Neural crest cell (in vitro differentiated cells): ENCODE data around the gene CDKN1C. TPM values are rescaled to one million over a fixed set of nuclear protein-coding genes. Genes with fewer than 3 reads are reported as not detected.
A peak's percentile ranks its signal among the peaks of the same experiment; 100 is the strongest.

ENCODE experiments used
- DNase-seq: peaks from one replicate; pipeline ENCODE4 v3.0.0; 2021; ENCODE audit warnings: low read depth, mixed read lengths, low spot score
- H3K27ac Mint-ChIP-seq: one replicate; pipeline ENCODE4 v1.8.0; 2021; ENCODE audit warnings: mild to moderate bottlenecking, mixed read lengths; ENCODE audit not compliant: unreplicated experiment
- H3K27me3 Mint-ChIP-seq: 2 replicates; pipeline ENCODE4 v1.8.0; 2021; ENCODE audit warnings: low read depth, mild to moderate bottlenecking, mixed read lengths
- H3K36me3 Mint-ChIP-seq: 2 replicates; pipeline ENCODE4 v1.8.0; 2021; ENCODE audit warnings: low read depth, mild to moderate bottlenecking, mixed read lengths
- H3K4me1 Mint-ChIP-seq: 2 replicates; pipeline ENCODE4 v1.8.0; 2021; ENCODE audit warnings: mixed read lengths
- H3K4me3 Mint-ChIP-seq: one replicate; pipeline ENCODE4 v1.8.0; 2021; ENCODE audit warnings: mild to moderate bottlenecking, mixed read lengths
- H3K9me3 Mint-ChIP-seq: 2 replicates; pipeline ENCODE4 v1.8.0; 2021; ENCODE audit warnings: mixed read lengths
- total RNA-seq: library from RNA; stranded (reverse); gene quantifications from 2 replicates; pipeline ENCODE4 v1.2.1, GENCODE V29; 2021
- TF ChIP-seq, protein P1 (sequence below): fragments of 200-600 bp; sonication (generic); conservative IDR thresholded peaks from 2 replicates; pipeline ENCODE4 v1.5.0; 2021; ENCODE audit warnings: antibody characterized with exemption, mild to moderate bottlenecking

CDKN1C gene
- total RNA-seq, 1 donor from 2014 or later, result 78.3 TPM

GRCh38 chr11:2913019-2913431 is 27.4 kb upstream of the CDKN1C start:
- H3K27ac Mint-ChIP-seq, result no peak overlapping the region
- H3K36me3 Mint-ChIP-seq, result no peaks in the 10 kb centered on the region
- H3K9me3 Mint-ChIP-seq, result no peaks in the 10 kb centered on the region
- TF ChIP-seq, protein P1, sequence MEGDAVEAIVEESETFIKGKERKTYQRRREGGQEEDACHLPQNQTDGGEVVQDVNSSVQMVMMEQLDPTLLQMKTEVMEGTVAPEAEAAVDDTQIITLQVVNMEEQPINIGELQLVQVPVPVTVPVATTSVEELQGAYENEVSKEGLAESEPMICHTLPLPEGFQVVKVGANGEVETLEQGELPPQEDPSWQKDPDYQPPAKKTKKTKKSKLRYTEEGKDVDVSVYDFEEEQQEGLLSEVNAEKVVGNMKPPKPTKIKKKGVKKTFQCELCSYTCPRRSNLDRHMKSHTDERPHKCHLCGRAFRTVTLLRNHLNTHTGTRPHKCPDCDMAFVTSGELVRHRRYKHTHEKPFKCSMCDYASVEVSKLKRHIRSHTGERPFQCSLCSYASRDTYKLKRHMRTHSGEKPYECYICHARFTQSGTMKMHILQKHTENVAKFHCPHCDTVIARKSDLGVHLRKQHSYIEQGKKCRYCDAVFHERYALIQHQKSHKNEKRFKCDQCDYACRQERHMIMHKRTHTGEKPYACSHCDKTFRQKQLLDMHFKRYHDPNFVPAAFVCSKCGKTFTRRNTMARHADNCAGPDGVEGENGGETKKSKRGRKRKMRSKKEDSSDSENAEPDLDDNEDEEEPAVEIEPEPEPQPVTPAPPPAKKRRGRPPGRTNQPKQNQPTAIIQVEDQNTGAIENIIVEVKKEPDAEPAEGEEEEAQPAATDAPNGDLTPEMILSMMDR, result no peak
- no peak overlapping the region for H3K4me3 Mint-ChIP-seq
- DNase-seq, result no peak
- no peaks in the 10 kb centered on the region for H3K27me3 Mint-ChIP-seq
- no peaks in the 10 kb centered on the region for H3K4me1 Mint-ChIP-seq

- no peaks in the 10 kb centered on the region for H3K36me3 Mint-ChIP-seq
- no peak for DNase-seq
- H3K9me3 Mint-ChIP-seq, result no peaks in the 10 kb centered on the region
- no peaks in the 10 kb centered on the region for H3K4me1 Mint-ChIP-seq
- H3K27me3 Mint-ChIP-seq, result no peaks in the 10 kb centered on the region
- TF ChIP-seq, protein P1, result no peak
- no peak overlapping the region for H3K4me3 Mint-ChIP-seq
- no peak overlapping the region for H3K27ac Mint-ChIP-seq
Observed at GRCh38 chr11:2912498-2912897, 26.9 kb upstream of the CDKN1C start.

GRCh38 chr11:2911785-2912391 is 26.3 kb upstream of the CDKN1C start:
- DNase-seq, result no peak
- TF ChIP-seq, protein P1, result no peak
- Mint-ChIP-seq H3K27ac (peak overlapping the region; percentile 16), H3K4me3 (no peak overlapping the region), H3K4me1 (no peaks in the 10 kb centered on the region), H3K36me3 (no peaks in the 10 kb centered on the region), H3K27me3 (no peaks in the 10 kb centered on the region), H3K9me3 (no peaks in the 10 kb centered on the region)

- no peak for DNase-seq
Observed at GRCh38 chr11:2911088-2911784, 25.7 kb upstream of the CDKN1C start.

GRCh38 chr11:2910401-2910955 is 24.9 kb upstream of the CDKN1C start:
- H3K27ac Mint-ChIP-seq, result no peak overlapping the region
- DNase-seq, result no peak
- no peaks in the 10 kb centered on the region for H3K27me3 Mint-ChIP-seq
- peaks cover 6% of the 10 kb centered on the region for H3K9me3 Mint-ChIP-seq
- H3K36me3 Mint-ChIP-seq, result no peaks in the 10 kb centered on the region
- H3K4me3 Mint-ChIP-seq, result no peak overlapping the region
- TF ChIP-seq, protein P1, result no peak
- no peaks in the 10 kb centered on the region for H3K4me1 Mint-ChIP-seq

More at GRCh38 chr11:2911088-2911784, 25.7 kb upstream of the CDKN1C start:
- no peaks in the 10 kb centered on the region for H3K4me1 Mint-ChIP-seq
- TF ChIP-seq, protein P1, result no peak
- no peaks in the 10 kb centered on the region for H3K36me3 Mint-ChIP-seq
- peak overlapping the region; percentile 16 for H3K27ac Mint-ChIP-seq
- no peak overlapping the region for H3K4me3 Mint-ChIP-seq
- no peaks in the 10 kb centered on the region for H3K27me3 Mint-ChIP-seq
- H3K9me3 Mint-ChIP-seq, result peaks cover 3% of the 10 kb centered on the region
